ENCODE measurements around the gene CYS1.

DNA sequence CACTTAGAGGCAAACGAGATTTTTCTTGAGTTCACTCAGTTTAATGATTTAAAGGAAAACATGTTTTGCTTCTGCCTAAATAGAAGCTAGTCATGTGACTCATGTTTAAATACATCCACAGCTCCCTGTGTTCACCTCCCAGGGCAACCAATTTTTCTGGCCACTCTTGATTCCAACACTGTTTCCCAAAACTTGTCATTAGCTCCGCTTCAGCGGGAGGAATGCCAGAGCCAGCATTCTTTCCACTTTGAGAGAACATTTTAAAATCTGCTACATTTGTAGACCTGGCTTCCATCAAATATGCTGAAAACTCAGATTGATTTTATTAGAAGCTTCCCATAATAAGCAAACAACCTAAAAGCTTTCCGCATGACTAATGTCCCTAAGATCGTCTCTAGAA lies 2.8 kb upstream of the CYS1 start:
- TF ChIP-seq POLR2A (IDR thresholded peaks at IDR 0.05; ENCODE audit: low read depth, low read length) (no peak), POLR2AphosphoS5 (IDR thresholded peaks at IDR 0.05; ENCODE audit: low read depth, low read length) (no peak), POU2F2 (IDR thresholded peaks at IDR 0.05; ENCODE audit: low read depth, low read length) (no peak), PAX5 (IDR thresholded peaks at IDR 0.05; ENCODE audit: insufficient read depth, low read length, severe bottlenecking) (no peak), SPI1 (IDR thresholded peaks at IDR 0.05; ENCODE audit: low read depth, low read length) (no peak)

Measured in GM12891 (cell line).